LNCAP (cell line): ENCODE results near the gene GIN1.

Experiments used
- TF ChIP-seq, protein P1 (sequence below): fragments of 450-650 bp; IDR thresholded peaks from 2 replicates; pipeline ENCODE4 v1.5.1; 2017; ENCODE audit warnings: mild to moderate bottlenecking

The GIN1 gene

DNA sequence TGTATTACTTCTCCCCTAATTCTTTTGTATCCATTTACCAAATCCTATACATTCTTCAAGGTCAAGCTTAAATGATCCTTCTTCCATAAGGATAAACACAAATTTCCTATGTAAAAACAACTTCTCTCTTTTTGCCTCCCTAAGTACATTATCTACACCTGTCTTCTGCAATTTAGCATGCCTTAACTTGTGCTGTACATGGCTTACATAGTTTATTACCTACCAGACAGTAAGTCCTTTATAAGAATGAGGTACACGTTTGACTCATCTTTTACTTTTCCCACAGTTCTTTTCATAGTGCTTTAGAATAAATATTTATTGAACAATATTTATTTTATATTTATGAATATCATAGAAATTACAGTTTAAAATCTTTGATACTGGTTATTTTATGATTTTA lies 33.4 kb downstream of the GIN1 start:
- TF ChIP-seq, protein P1, sequence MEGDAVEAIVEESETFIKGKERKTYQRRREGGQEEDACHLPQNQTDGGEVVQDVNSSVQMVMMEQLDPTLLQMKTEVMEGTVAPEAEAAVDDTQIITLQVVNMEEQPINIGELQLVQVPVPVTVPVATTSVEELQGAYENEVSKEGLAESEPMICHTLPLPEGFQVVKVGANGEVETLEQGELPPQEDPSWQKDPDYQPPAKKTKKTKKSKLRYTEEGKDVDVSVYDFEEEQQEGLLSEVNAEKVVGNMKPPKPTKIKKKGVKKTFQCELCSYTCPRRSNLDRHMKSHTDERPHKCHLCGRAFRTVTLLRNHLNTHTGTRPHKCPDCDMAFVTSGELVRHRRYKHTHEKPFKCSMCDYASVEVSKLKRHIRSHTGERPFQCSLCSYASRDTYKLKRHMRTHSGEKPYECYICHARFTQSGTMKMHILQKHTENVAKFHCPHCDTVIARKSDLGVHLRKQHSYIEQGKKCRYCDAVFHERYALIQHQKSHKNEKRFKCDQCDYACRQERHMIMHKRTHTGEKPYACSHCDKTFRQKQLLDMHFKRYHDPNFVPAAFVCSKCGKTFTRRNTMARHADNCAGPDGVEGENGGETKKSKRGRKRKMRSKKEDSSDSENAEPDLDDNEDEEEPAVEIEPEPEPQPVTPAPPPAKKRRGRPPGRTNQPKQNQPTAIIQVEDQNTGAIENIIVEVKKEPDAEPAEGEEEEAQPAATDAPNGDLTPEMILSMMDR, result no peak

DNA sequence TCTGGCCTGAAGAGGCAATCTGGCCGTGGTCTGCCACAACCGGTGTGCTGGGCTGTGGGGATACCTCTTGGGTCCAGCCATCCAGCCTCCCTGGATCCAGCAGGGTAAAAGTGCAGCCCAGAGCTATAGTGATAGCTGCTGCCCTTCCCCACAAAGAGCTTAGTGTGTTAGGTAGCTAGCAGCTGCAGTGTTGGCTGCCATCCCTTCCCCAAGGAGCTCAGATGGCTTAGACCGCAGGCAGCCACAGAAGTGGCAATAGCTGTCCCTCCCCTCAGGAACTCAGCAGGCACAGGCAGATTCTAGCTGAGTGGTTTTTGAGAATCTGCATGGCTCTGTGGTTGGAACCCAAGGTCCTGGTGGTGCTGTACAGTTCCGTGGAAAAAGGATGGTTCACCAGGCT lies 40.1 kb downstream of the GIN1 start:
- TF ChIP-seq, protein P1, result no peak

DNA sequence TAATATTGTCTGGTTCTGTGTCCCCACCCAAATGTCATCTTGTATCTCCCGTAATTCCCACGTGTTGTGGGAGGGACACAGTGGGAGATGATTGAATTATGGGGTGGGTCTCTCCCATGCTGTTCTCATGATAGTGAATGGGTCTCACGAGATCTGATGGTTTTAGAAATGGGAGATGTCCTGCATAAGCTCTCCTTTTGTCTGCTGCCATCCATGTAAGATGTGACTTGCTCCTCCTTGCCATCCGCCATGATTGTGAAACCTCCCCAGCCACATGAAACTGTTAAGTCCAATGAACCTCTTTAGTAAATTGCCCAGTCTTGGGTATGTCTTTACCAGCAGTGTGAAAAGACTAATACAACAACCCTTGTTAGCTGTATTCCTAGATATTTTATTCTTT lies 44.5 kb downstream of the GIN1 start:
- TF ChIP-seq, protein P1, result no peak

DNA sequence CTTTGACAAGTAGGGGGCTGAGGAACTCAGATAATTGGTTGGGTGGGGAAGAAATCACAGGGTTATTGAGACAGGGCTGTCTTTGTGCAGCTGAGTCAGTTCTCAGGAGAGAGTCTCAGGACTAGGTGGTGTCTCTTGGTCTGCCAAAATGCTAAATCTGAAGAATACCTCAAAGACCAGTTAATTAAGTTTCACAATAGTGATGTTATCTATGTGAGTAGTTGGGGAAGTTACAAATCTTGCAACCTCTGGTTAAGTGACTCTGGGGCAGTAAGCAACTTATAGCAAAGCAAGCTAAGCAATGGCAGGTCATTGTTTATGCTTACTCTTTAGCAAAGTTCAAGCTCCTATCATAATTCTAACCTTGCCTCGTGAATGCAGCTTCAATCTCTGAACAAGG lies 53.6 kb downstream of the GIN1 start:
- TF ChIP-seq, protein P1, result no peak

DNA sequence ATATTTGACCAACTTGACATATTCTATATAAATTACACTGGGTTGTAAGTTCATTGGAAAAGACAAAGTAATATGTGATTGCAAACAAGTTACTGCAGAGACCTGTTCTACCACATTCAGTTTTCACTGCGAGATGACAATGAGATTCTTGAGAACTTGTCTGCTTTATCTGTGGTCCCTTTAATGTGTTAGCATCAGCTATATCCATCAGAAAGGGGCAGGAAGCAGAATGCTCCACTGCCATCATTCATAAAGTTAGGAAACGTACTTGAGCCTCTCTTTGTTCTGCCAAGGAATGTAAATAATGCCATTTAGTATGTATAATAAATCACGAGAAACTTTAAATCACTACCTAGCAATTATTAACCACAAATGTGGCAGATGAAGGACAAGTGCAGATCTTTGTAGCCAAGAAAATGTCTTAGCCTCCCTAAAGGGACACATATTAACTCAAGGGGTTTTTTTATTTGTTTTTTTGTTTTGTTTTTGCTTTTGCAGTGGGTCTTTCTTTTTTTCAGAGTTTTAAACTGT lies 59.4 kb downstream of the GIN1 start:
- TF ChIP-seq, protein P1, result no peak

DNA sequence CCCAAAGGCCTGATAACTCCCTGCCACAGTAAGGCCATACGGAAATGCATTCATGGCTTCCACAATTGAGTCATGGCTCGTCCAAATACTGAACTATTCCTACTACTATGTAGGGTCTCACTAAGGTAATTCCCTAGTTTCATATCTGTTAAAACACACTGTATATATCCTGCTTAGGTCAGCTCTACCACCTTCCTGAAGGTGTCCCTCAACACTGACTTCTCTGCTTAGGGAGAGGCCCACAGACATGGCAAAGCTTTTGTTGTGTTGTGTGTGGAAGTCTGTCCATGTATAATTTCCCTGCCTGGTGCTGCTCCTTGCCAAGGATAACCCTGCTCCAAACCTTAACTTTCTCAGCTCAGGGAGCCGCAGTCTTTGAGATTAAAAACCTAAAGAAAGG lies 60.4 kb downstream of the GIN1 start:
- TF ChIP-seq, protein P1, result no peak

DNA sequence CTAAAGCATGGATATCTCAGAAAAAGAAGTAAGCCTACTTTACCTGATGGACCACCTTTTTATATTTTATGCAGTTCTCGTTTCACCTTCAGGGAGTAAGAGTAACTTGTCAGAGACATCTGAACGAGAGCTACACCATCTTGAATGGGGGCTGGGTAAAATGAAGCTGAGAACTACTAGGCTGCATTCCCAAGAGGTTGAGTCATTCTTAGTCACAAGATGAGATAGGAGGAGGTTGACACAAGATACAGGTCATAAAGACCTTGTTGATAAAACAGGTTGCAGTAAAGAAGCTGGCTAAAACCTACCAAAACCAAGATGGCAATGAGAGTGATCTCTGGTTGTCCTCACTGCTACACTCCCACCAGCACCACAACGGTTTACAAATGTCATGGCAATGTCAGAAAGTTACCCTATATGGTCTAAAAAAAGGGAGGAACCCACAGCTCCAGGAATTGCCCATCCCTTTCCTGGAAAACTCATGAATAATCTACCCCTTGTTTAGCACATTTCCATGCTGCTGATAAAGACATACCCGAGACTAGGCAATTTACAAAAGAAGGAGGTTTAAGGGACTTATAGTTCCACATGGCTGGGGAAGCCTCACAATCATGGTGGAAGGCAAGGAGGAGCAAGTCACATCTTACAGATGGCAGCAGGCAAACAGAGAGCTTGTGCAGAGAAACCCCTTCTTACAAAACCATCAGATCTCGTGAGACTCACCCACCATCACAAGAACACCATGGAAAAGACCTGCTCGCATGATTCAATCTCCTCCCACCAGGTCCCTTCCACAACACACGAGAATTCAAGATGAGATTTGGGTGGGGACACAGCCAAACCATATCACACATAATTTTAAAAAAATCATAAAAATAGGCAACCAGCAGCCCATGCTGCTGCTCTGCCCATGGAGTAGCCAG lies 62.5 kb downstream of the GIN1 start:
- TF ChIP-seq, protein P1, result no peak
